Measurements from ENCODE around the gene HSFX1. TPM values are rescaled to one million over a fixed set of nuclear protein-coding genes. Genes with fewer than 3 reads are reported as not detected.
A peak's percentile ranks its signal among the peaks of the same experiment; 100 is the strongest.

HSFX1 gene
- total RNA-seq, 2 donors from 2014 or later, result 1.4 to 1.8 TPM

GRCh38 chrX:149818652-149819051 is 44.8 kb downstream of the HSFX1 start:
- H3K4me3 ChIP-seq, result no peak overlapping the region
- no peak for TF ChIP-seq CTCF (IDR thresholded peaks at IDR 0.05)
- no peaks in the 10 kb centered on the region for H3K9me3 ChIP-seq
- no peak for DNase-seq (ENCODE audit: low spot score)
- no peaks in the 10 kb centered on the region for H3K27me3 ChIP-seq
- no peaks in the 10 kb centered on the region for H3K36me3 ChIP-seq
- H3K27ac ChIP-seq, result no peak overlapping the region
- H3K4me1 ChIP-seq, result no peaks in the 10 kb centered on the region

- H3K9me3 ChIP-seq, result no peaks in the 10 kb centered on the region
- no peak overlapping the region for H3K27ac ChIP-seq
- no peaks in the 10 kb centered on the region for H3K27me3 ChIP-seq
- no peak for TF ChIP-seq CTCF (IDR thresholded peaks at IDR 0.05)
- H3K4me3 ChIP-seq, result no peak overlapping the region
- H3K4me1 ChIP-seq, result no peaks in the 10 kb centered on the region
- DNase-seq (ENCODE audit: low spot score), result no peak
- no peaks in the 10 kb centered on the region for H3K36me3 ChIP-seq
Measured at GRCh38 chrX:149819371-149819770, 45.5 kb downstream of the HSFX1 start.

DNA sequence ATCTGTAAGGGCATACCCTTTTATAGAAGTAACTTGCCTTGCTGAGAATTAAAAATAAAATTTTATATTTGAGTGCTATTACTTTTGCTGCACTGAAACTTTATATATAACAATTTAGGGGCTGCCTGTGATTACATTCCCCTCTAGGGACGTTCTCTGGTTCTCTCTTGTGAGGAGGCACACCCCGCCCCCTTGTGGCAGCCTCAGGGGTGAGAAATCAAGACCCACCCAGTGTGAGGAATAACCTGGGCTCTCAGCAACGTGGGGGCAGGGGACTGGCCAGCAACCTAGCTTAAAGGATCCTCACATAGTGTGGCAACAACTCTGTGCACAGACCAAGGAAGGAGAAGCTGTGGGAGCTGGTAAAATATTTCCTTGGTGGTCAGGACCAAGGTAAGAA is 51.6 kb downstream of the HSFX1 start:
- no peak for DNase-seq (ENCODE audit: low spot score)
- Histone ChIP-seq H3K36me3 (no peaks in the 10 kb centered on the region), H3K27me3 (peaks cover 0 to 6% of the 10 kb centered on the region in 2 donors), H3K4me3 (no peak overlapping the region), H3K27ac (no peak overlapping the region), H3K4me1 (no peaks in the 10 kb centered on the region), H3K9me3 (no peaks in the 10 kb centered on the region)
- peak in 1 of 2 donors; percentile 51 for TF ChIP-seq CTCF (IDR thresholded peaks at IDR 0.05)

Other genes starting within 250 kb of the HSFX1 start
- 10 to 100 TPM; 10.8 to 14.4 TPM for gene EOLA1, start 233.1 kb upstream of the HSFX1 start, total RNA-seq
- gene HSFX3, start 224.1 kb upstream of the HSFX1 start, total RNA-seq, result not detected
- not detected for gene MAGEA9B, start 186.6 kb upstream of the HSFX1 start, total RNA-seq
- under 1 TPM in 1 of 2 donors, not detected in 1; 0.79 TPM for gene HSFX2, start 178.8 kb upstream of the HSFX1 start, total RNA-seq
- gene TMEM185A, start 142.3 kb upstream of the HSFX1 start, total RNA-seq, result 10 to 100 TPM; 37.0 to 37.2 TPM
- gene MAGEA11, start 62.0 kb upstream of the HSFX1 start, total RNA-seq, result not detected
- gene MAGEA9, start 7.9 kb downstream of the HSFX1 start, total RNA-seq, result not detected
- not detected for gene MAGEA8, start 107.1 kb downstream of the HSFX1 start, total RNA-seq
- not detected for gene HSFX4, start 155.5 kb downstream of the HSFX1 start, total RNA-seq
- 10 to 100 TPM; 15.4 to 22.2 TPM for gene EOLA2, start 164.4 kb downstream of the HSFX1 start, total RNA-seq

All from right atrium auricular region (tissue), 2 donors.